CD4-positive, alpha-beta memory T cell (primary cell): ENCODE results near the gene POMGNT2. TPM values are rescaled to one million over a fixed set of nuclear protein-coding genes. Genes with fewer than 3 reads are reported as not detected.
"Not testable (repeated sequence)": the region's sequence is repeated elsewhere in the genome, so short reads cannot be mapped to it uniquely, and the experiment has no call there.

Source experiments
- CTCF ChIA-PET: fragments of 350-600 bp; sonication (Branson Sonifier 250); formaldehyde crosslinking; loops from one replicate; lab custom pipeline; 2021; ENCODE audit warnings: inconsistent platforms; ENCODE audit not compliant: partially characterized antibody; lab: Charles Lee
- POLR2A ChIA-PET: fragments of 350-600 bp; sonication (Branson Sonifier 250); formaldehyde crosslinking; loops from one replicate; lab custom pipeline; 2021; ENCODE audit not compliant: partially characterized antibody; lab: Charles Lee
- DNase-seq, 5 donors: peaks; one replicate each; pipeline versions ENCODE4 v3.0.0 to v3.0.0-alpha.2; 2020 to 2022; ENCODE audit warnings: mixed read lengths in 1 of 5
- H3K27ac ChIP-seq: one replicate; pipeline ENCODE4 v1.7.0; 2013; ENCODE audit warnings: low read depth, low read length
- H3K27me3 ChIP-seq: 2 replicates; pipeline ENCODE4 v1.7.0; 2013; ENCODE audit warnings: mild to moderate bottlenecking, low read length, moderate library complexity; ENCODE audit not compliant: insufficient read depth
- H3K36me3 ChIP-seq: 2 replicates; pipeline ENCODE4 v1.7.0; 2013; ENCODE audit warnings: mild to moderate bottlenecking, low read length, moderate library complexity; ENCODE audit not compliant: insufficient read depth
- H3K4me1 ChIP-seq: 2 replicates; pipeline ENCODE4 v1.7.0; 2013; ENCODE audit warnings: mild to moderate bottlenecking, low read length, moderate library complexity; ENCODE audit not compliant: insufficient read depth
- H3K4me3 ChIP-seq, 2 donors: one replicate each; pipeline ENCODE4 v1.7.0; 2013; ENCODE audit warnings: low read length in 2 of 2, mild to moderate bottlenecking in 1 of 2
- H3K9me3 ChIP-seq, 2 donors: one replicate each; pipeline ENCODE4 v1.7.0; 2013; ENCODE audit warnings: low read length in 2 of 2, control low read depth in 1 of 2; ENCODE audit not compliant: control insufficient read depth in 1 of 2
- H3K27ac Mint-ChIP-seq, 7 donors: one replicate each; pipeline ENCODE4 v1.8.0; 2020 to 2021; ENCODE audit warnings: mixed read lengths in 7 of 7, mild to moderate bottlenecking in 6 of 7, inconsistent platforms in 3 of 7, moderate library complexity in 3 of 7
- H3K27me3 Mint-ChIP-seq, 2 donors: one replicate each; pipeline ENCODE4 v1.8.0; 2020 to 2021; ENCODE audit warnings: mixed read lengths in 2 of 2
- H3K36me3 Mint-ChIP-seq, 2 donors: one replicate each; pipeline ENCODE4 v1.8.0; 2020 to 2021; ENCODE audit warnings: mixed read lengths in 2 of 2, inconsistent platforms in 1 of 2, mild to moderate bottlenecking in 1 of 2
- H3K4me1 Mint-ChIP-seq, 4 donors: one replicate each; pipeline ENCODE4 v1.8.0; 2020 to 2021; ENCODE audit warnings: mixed read lengths in 4 of 4, mild to moderate bottlenecking in 1 of 4
- H3K4me3 Mint-ChIP-seq, 8 donors: one replicate each; pipeline ENCODE4 v1.8.0; 2020 to 2021; ENCODE audit warnings: mixed read lengths in 8 of 8, mild to moderate bottlenecking in 7 of 8, moderate library complexity in 6 of 8, inconsistent platforms in 3 of 8
- H3K9me3 Mint-ChIP-seq, 8 donors: one replicate each; pipeline ENCODE4 v1.8.0; 2020 to 2021; ENCODE audit warnings: mixed read lengths in 8 of 8, mild to moderate bottlenecking in 5 of 8, inconsistent platforms in 3 of 8, moderate library complexity in 1 of 8
- intact Hi-C: fragments of 100-400 bp; cut with micrococcal nuclease; formaldehyde crosslinking; loops from one replicate; pipeline ENCODE4 v1.15.1; 2023
- polyA plus RNA-seq, 2 donors: library from polyadenylated mRNA; unstranded; fragments of 300-500 nt; fragmentation: Illumina TruSeq; gene quantifications; one replicate each; pipeline ENCODE4 v1.2.3, GENCODE V29; 2021
- total RNA-seq, 2 experiments: library from RNA; stranded (reverse); gene quantifications; one replicate each; pipeline ENCODE4 v1.2.3, GENCODE V29; 2021

The POMGNT2 gene
- total and polyA plus RNA-seq, 4 experiments from 2014 or later: 5.4 to 8.1 (median 5.9) TPM

GRCh38 chr3:43071313-43071893 is 34.5 kb downstream of the POMGNT2 start:
- no peaks in the 10 kb centered on the region for H3K27me3 Mint-ChIP-seq
- intact Hi-C loops: loop anchor here (2.0 kb wide), 1 partner anchor 111 kb away; no protein-coding TSS in a partner anchor
- CTCF ChIA-PET: interaction anchor here (0.9 to 4.0 kb wide), 12 partner anchors 13 to 118 kb away, joined by 3 to 102 read pairs (median 4); partner anchors contain the start of gene GASK1A

GRCh38 chr3:43070670-43071069 is 35.2 kb downstream of the POMGNT2 start:
- H3K27me3 Mint-ChIP-seq, H3K36me3 ChIP-seq, DNase-seq, H3K9me3 ChIP-seq, POLR2A ChIA-PET, H3K9me3 Mint-ChIP-seq, H3K4me3 Mint-ChIP-seq, H3K27ac Mint-ChIP-seq, H3K4me1 Mint-ChIP-seq, H3K27me3 ChIP-seq, H3K27ac ChIP-seq, H3K4me1 ChIP-seq, H3K36me3 Mint-ChIP-seq, H3K4me3 ChIP-seq: not testable (repeated sequence)
- CTCF ChIA-PET: interaction anchor here (1.0 to 4.0 kb wide), 9 partner anchors 12 to 112 kb away, joined by 3 to 102 read pairs (median 5); partner anchors contain the start of gene GASK1A
- intact Hi-C loops: loop anchor here (2.0 kb wide), 1 partner anchor 110 kb away; no protein-coding TSS in a partner anchor

More at GRCh38 chr3:43071313-43071893, 34.5 kb downstream of the POMGNT2 start:
- Mint-ChIP-seq H3K36me3 (no peaks in the 10 kb centered on the region), H3K27ac (no peak overlapping the region), H3K9me3 (peaks cover 0 to 1% (median 0%) of the 10 kb centered on the region in 8 donors), H3K4me1 (peaks cover 0 to 6% (median 0%) of the 10 kb centered on the region in 4 donors), H3K4me3 (no peak overlapping the region)
- H3K27me3 ChIP-seq: no peaks in the 10 kb centered on the region
- no peak overlapping the region for H3K4me3 ChIP-seq
- H3K9me3 ChIP-seq: no peaks in the 10 kb centered on the region
- no peaks in the 10 kb centered on the region for H3K36me3 ChIP-seq
- POLR2A ChIA-PET: interaction anchor here (0.5 kb wide), 1 partner anchor 481 kb away, joined by 3 read pairs; the partner anchor contains the start of gene SS18L2
- no peaks in the 10 kb centered on the region for H3K4me1 ChIP-seq
- peak in 3 of 5 donors; percentile 18 to 40 (median 19) for DNase-seq
- no peak overlapping the region for H3K27ac ChIP-seq

GRCh38 chr3:43063114-43063513 is 42.8 kb downstream of the POMGNT2 start:
- Mint-ChIP-seq H3K27ac (no peak overlapping the region), H3K4me1 (peaks cover 0 to 10% (median 8%) of the 10 kb centered on the region in 4 donors), H3K4me3 (no peak overlapping the region), H3K9me3 (no peaks in the 10 kb centered on the region), H3K36me3 (no peaks in the 10 kb centered on the region), H3K27me3 (no peaks in the 10 kb centered on the region)
- H3K4me3 ChIP-seq: no peak overlapping the region
- H3K36me3 ChIP-seq: no peaks in the 10 kb centered on the region
- POLR2A ChIA-PET: no interaction called here
- H3K9me3 ChIP-seq: no peaks in the 10 kb centered on the region
- DNase-seq: no peak
- no peak overlapping the region for H3K27ac ChIP-seq
- CTCF ChIA-PET: interaction anchor here (1.1 kb wide), 1 partner anchor 101 kb away, joined by 5 read pairs; no protein-coding TSS in a partner anchor
- peaks cover 9% of the 10 kb centered on the region for H3K4me1 ChIP-seq
- no peaks in the 10 kb centered on the region for H3K27me3 ChIP-seq
- intact Hi-C loops: no loop called here

- POLR2A ChIA-PET: no interaction called here
- Mint-ChIP-seq H3K9me3 (no peaks in the 10 kb centered on the region), H3K36me3 (no peaks in the 10 kb centered on the region), H3K27me3 (no peaks in the 10 kb centered on the region), H3K4me3 (no peak overlapping the region), H3K4me1 (peaks cover 0 to 10% (median 8%) of the 10 kb centered on the region in 4 donors), H3K27ac (no peak overlapping the region)
- intact Hi-C loops: no loop called here
- H3K36me3 ChIP-seq: no peaks in the 10 kb centered on the region
- H3K27ac ChIP-seq: no peak overlapping the region
- no peak for DNase-seq
- CTCF ChIA-PET: interaction anchor here (1.1 kb wide), 1 partner anchor 101 kb away, joined by 5 read pairs; no protein-coding TSS in a partner anchor
- no peaks in the 10 kb centered on the region for H3K27me3 ChIP-seq
- H3K4me3 ChIP-seq: no peak overlapping the region
- H3K9me3 ChIP-seq: no peaks in the 10 kb centered on the region
- H3K4me1 ChIP-seq: peaks cover 9% of the 10 kb centered on the region
These were observed 43.3 kb downstream of the POMGNT2 start for GRCh38 chr3:43062564-43063040.

GRCh38 chr3:43062040-43062563 is 43.8 kb downstream of the POMGNT2 start:
- POLR2A ChIA-PET: no interaction called here
- no peak for DNase-seq
- peaks cover 9% of the 10 kb centered on the region for H3K4me1 ChIP-seq
- H3K27ac ChIP-seq: no peak overlapping the region
- H3K4me3 ChIP-seq: no peak overlapping the region
- H3K9me3 ChIP-seq: no peaks in the 10 kb centered on the region
- peaks cover 0 to 10% (median 8%) of the 10 kb centered on the region in 4 donors for H3K4me1 Mint-ChIP-seq
- CTCF ChIA-PET: interaction anchor here (1.4 kb wide), 1 partner anchor 101 kb away, joined by 5 read pairs; no protein-coding TSS in a partner anchor
- intact Hi-C loops: no loop called here
- H3K4me3 Mint-ChIP-seq: no peak overlapping the region
- no peak overlapping the region for H3K27ac Mint-ChIP-seq
- no peaks in the 10 kb centered on the region for H3K27me3 ChIP-seq
- no peaks in the 10 kb centered on the region for H3K9me3 Mint-ChIP-seq
- H3K36me3 Mint-ChIP-seq: no peaks in the 10 kb centered on the region
- H3K27me3 Mint-ChIP-seq: no peaks in the 10 kb centered on the region
- H3K36me3 ChIP-seq: no peaks in the 10 kb centered on the region

GRCh38 chr3:43061101-43061895 is 44.6 kb downstream of the POMGNT2 start:
- H3K27ac Mint-ChIP-seq: peak overlapping the region in 1 of 7 donors; percentile 19
- H3K27me3 Mint-ChIP-seq: no peaks in the 10 kb centered on the region
- DNase-seq: no peak
- H3K9me3 Mint-ChIP-seq: no peaks in the 10 kb centered on the region
- intact Hi-C loops: no loop called here
- Histone ChIP-seq H3K4me1 (peaks cover 9% of the 10 kb centered on the region), H3K4me3 (no peak overlapping the region), H3K36me3 (no peaks in the 10 kb centered on the region), H3K27ac (no peak overlapping the region), H3K27me3 (no peaks in the 10 kb centered on the region), H3K9me3 (no peaks in the 10 kb centered on the region)
- no peaks in the 10 kb centered on the region for H3K36me3 Mint-ChIP-seq
- H3K4me3 Mint-ChIP-seq: no peak overlapping the region
- peaks cover 0 to 10% (median 8%) of the 10 kb centered on the region in 4 donors for H3K4me1 Mint-ChIP-seq
- ChIA-PET CTCF (interaction anchor here (1.4 kb wide), 1 partner anchor 100 kb away, joined by 5 read pairs; no protein-coding TSS in a partner anchor), POLR2A (no interaction called here)

GRCh38 chr3:43059456-43059855 is 46.4 kb downstream of the POMGNT2 start:
- Histone ChIP-seq H3K4me1 (peaks cover 9% of the 10 kb centered on the region), H3K36me3 (no peaks in the 10 kb centered on the region), H3K27me3 (no peaks in the 10 kb centered on the region), H3K9me3 (no peaks in the 10 kb centered on the region), H3K27ac (no peak overlapping the region), H3K4me3 (no peak overlapping the region)
- CTCF ChIA-PET: no interaction called here
- intact Hi-C loops: no loop called here
- no peak overlapping the region for H3K4me3 Mint-ChIP-seq
- no peaks in the 10 kb centered on the region for H3K9me3 Mint-ChIP-seq
- H3K36me3 Mint-ChIP-seq: no peaks in the 10 kb centered on the region
- H3K4me1 Mint-ChIP-seq: peaks cover 0 to 10% (median 8%) of the 10 kb centered on the region in 4 donors
- POLR2A ChIA-PET: no interaction called here
- DNase-seq: no peak
- no peaks in the 10 kb centered on the region for H3K27me3 Mint-ChIP-seq
- H3K27ac Mint-ChIP-seq: no peak overlapping the region
